ENCODE measurements around the gene KYNU.
A peak's percentile ranks its signal among the peaks of the same experiment; 100 is the strongest.
"Not testable (repeated sequence)": the region's sequence is repeated elsewhere in the genome, so short reads cannot be mapped to it uniquely, and the experiment has no call there.

KYNU gene

GRCh38 chr2:143015656-143016055 is 138.2 kb downstream of the KYNU start:
- DNase-seq (ENCODE audit: low read depth in 2 of 2), result no peak

GRCh38 chr2:143026411-143027054 is 149.1 kb downstream of the KYNU start:
- no peak for DNase-seq (ENCODE audit: low read depth in 2 of 2)

- no peak for DNase-seq (ENCODE audit: low read depth in 2 of 2)
Measured at GRCh38 chr2:143029141-143029540, 151.7 kb downstream of the KYNU start.

- no peak for DNase-seq (ENCODE audit: low read depth in 2 of 2)
Measured at GRCh38 chr2:143030127-143030526, 152.7 kb downstream of the KYNU start.

- peak; percentile 63 to 64 for DNase-seq (ENCODE audit: low read depth in 2 of 2)
Measured at GRCh38 chr2:143034292-143035074, 157.0 kb downstream of the KYNU start.

GRCh38 chr2:143051465-143051864 is 174.0 kb downstream of the KYNU start:
- DNase-seq (ENCODE audit: low read depth in 2 of 2), result no peak

- not testable (repeated sequence) for DNase-seq (ENCODE audit: low read depth in 2 of 2)
Measured at GRCh38 chr2:143053437-143053836, 176.0 kb downstream of the KYNU start.

- DNase-seq (ENCODE audit: low read depth in 2 of 2), result no peak
Measured at GRCh38 chr2:143056550-143056949, 179.1 kb downstream of the KYNU start.

GRCh38 chr2:143058851-143059250 is 181.4 kb downstream of the KYNU start:
- no peak for DNase-seq (ENCODE audit: low read depth in 2 of 2)

GRCh38 chr2:143063612-143064200 is 186.2 kb downstream of the KYNU start:
- DNase-seq (ENCODE audit: low read depth in 2 of 2), result no peak

GRCh38 chr2:143068094-143068493 is 190.6 kb downstream of the KYNU start:
- no peak for DNase-seq (ENCODE audit: low read depth in 2 of 2)

GRCh38 chr2:143068509-143068908 is 191.0 kb downstream of the KYNU start:
- no peak for DNase-seq (ENCODE audit: low read depth in 2 of 2)

- no peak for DNase-seq (ENCODE audit: low read depth in 2 of 2)
Measured at GRCh38 chr2:143070704-143071103, 193.2 kb downstream of the KYNU start.

GRCh38 chr2:143071185-143071876 is 193.9 kb downstream of the KYNU start:
- no peak for DNase-seq (ENCODE audit: low read depth in 2 of 2)

GRCh38 chr2:143074913-143075312 is 197.4 kb downstream of the KYNU start:
- DNase-seq (ENCODE audit: low read depth in 2 of 2), result not testable (repeated sequence)

GRCh38 chr2:143075711-143076110 is 198.2 kb downstream of the KYNU start:
- DNase-seq (ENCODE audit: low read depth in 2 of 2), result no peak

- no peak for DNase-seq (ENCODE audit: low read depth in 2 of 2)
Measured at GRCh38 chr2:143078104-143078503, 200.6 kb downstream of the KYNU start.

GRCh38 chr2:143081616-143082015 is 204.2 kb downstream of the KYNU start:
- no peak for DNase-seq (ENCODE audit: low read depth in 2 of 2)

- peak; percentile 19 to 23 for DNase-seq (ENCODE audit: low read depth in 2 of 2)
Measured at GRCh38 chr2:143083636-143084035, 206.2 kb downstream of the KYNU start.

- DNase-seq (ENCODE audit: low read depth in 2 of 2), result no peak
Measured at GRCh38 chr2:143084462-143084861, 207.0 kb downstream of the KYNU start.

- DNase-seq (ENCODE audit: low read depth in 2 of 2), result no peak
Measured at GRCh38 chr2:143085125-143085784, 207.8 kb downstream of the KYNU start.

- no peak for DNase-seq (ENCODE audit: low read depth in 2 of 2)
Measured at GRCh38 chr2:143087033-143087432, 209.6 kb downstream of the KYNU start.

Measured in fibroblast of skin of left biceps (primary cell).